Right lobe of liver (tissue), 6 donors: Measurements from ENCODE around the gene RSPH10B2. TPM values are rescaled to one million over a fixed set of nuclear protein-coding genes. Genes with fewer than 3 reads are reported as not detected.
"Not testable (repeated sequence)": the region's sequence is repeated elsewhere in the genome, so short reads cannot be mapped to it uniquely, and the experiment has no call there.

ENCODE experiments used
- ATAC-seq, 4 donors: fragments of 200-7000 bp; cut with Tn5 transposase; one replicate each; pipeline ENCODE4 v1.9.1; 2020; ENCODE audit warnings: mild to moderate bottlenecking in 4 of 4, moderate library complexity in 4 of 4
- DNase-seq, 3 donors: peaks; one replicate each; pipeline ENCODE4 v3.0.0-alpha.2; 2020
- H3K27ac ChIP-seq, 3 donors: fragments of 200-600 bp; one replicate each; pipeline ENCODE4 v1.8.0; 2022
- H3K27me3 ChIP-seq, 2 donors: fragments of 200-600 bp; one replicate each; pipeline ENCODE4 v1.8.0; 2022
- H3K36me3 ChIP-seq, 4 donors: fragments of 200-600 bp; sonication (generic) in 1 of 4; one replicate each; pipeline versions ENCODE4 v1.5.1 to v1.8.0; 2017 to 2022; ENCODE audit warnings: control low read depth in 1 of 4
- H3K4me1 ChIP-seq, 4 donors: fragments of 200-600 bp; sonication (generic) in 1 of 4; one replicate each; pipeline versions ENCODE4 v1.5.1 to v1.8.0; 2017 to 2022; ENCODE audit warnings: control low read depth in 1 of 4
- H3K4me3 ChIP-seq, 3 donors: fragments of 200-600 bp; one replicate each; pipeline ENCODE4 v1.8.0; 2022
- H3K9me3 ChIP-seq, 4 donors: fragments of 200-600 bp; sonication (generic) in 1 of 4; one replicate each; pipeline versions ENCODE4 v1.5.1 to v1.8.0; 2017 to 2022; ENCODE audit warnings: control low read depth in 1 of 4
- CTCF ChIP-seq, 4 donors: fragments of 200-600 bp in 3 of 4; fragments of 450-650 bp in 1 of 4; IDR thresholded peaks; one replicate each; pipeline versions ENCODE4 v1.5.1 to v1.8.0; 2016 to 2022; ENCODE audit warnings: antibody characterized with exemption in 4 of 4, mild to moderate bottlenecking in 2 of 4
- WGBS: methylation state at CpG from one replicate; pipeline ENCODE4 v1.1.6; 2018; ENCODE audit warnings: low coverage, low lambda C conversion rate; ENCODE audit not compliant: insufficient coverage; ENCODE audit errors: missing lambda C conversion rate; 5-methylcytosine and 5-hydroxymethylcytosine counted together
- intact Hi-C, 2 donors: fragments of 100-400 bp; cut with DNase I; formaldehyde crosslinking; loops; one replicate each; pipeline versions ENCODE4 v1.11.2 to v1.14.1; 2022
- total RNA-seq, 6 experiments: library from RNA; depleted of rRNA in 2 of 6; stranded (reverse); fragments of >200 nt in 2 of 6; fragmentation: NEBNext Ultra II Directional in 3 of 6; extraction: Animal tissue kit (Norgen Biotek cat#: 25700) in 3 of 6; gene quantifications; one replicate each; pipeline versions ENCODE4 v1.1.0 to v1.2.4, GENCODE V29; 2016 to 2023
- donor health status: DM: no; HTN: yes; CAD: no.
- donor health status: DM: no; HTN: no; CAD: no.
- donor health status: DM: no; HTN: no; CAD: no.
- donor health status: DM: no; HTN: yes; CAD: no.
- donor health status: DM: no; HTN: yes; CAD: no.

RSPH10B2 gene
- total RNA-seq, 6 experiments from 2014 or later: 0.09 to 0.22 (median 0.14) TPM; not detected in 2

- intact Hi-C loops, H3K27me3 ChIP-seq, H3K4me1 ChIP-seq, ATAC-seq, DNase-seq, H3K9me3 ChIP-seq, H3K27ac ChIP-seq, H3K4me3 ChIP-seq: not testable (repeated sequence)
- 95% methylated on average over 6 of the region's 7 CpGs for WGBS
- peaks cover 0 to 14% (median 3%) of the 10 kb centered on the region in 4 donors for H3K36me3 ChIP-seq
These were observed 61.6 kb downstream of the RSPH10B2 start for GRCh38 chr7:6815470-6815869.

GRCh38 chr7:6821622-6822021, 67.7 kb downstream of the RSPH10B2 start:
- H3K4me3 ChIP-seq, H3K36me3 ChIP-seq, H3K9me3 ChIP-seq, H3K27ac ChIP-seq, intact Hi-C loops, H3K4me1 ChIP-seq, H3K27me3 ChIP-seq, DNase-seq, ATAC-seq: not testable (repeated sequence)
- WGBS: 92% methylated on average over 6 of the region's 6 CpGs

- H3K4me1 ChIP-seq, intact Hi-C loops, H3K9me3 ChIP-seq, DNase-seq, H3K36me3 ChIP-seq, H3K27me3 ChIP-seq: not testable (repeated sequence)
- peak overlapping the region; percentile 63 to 65 (median 65) for H3K4me3 ChIP-seq
- peak in 3 of 4 donors; percentile 37 to 70 (median 56) for ATAC-seq
- WGBS: 0% methylated on average over 1 of the region's 42 CpGs
- H3K27ac ChIP-seq: peak overlapping the region in 1 of 3 donors; percentile 70
These were observed 71.6 kb downstream of the RSPH10B2 start for GRCh38 chr7:6825236-6826125.

GRCh38 chr7:6826151-6826550, 72.2 kb downstream of the RSPH10B2 start, which contains the start of gene CCZ1B:
TSS of gene CCZ1B (minus strand) at chr7:6826275. CDS start at chr7:6826197, 78 bp downstream.
- peak in 3 of 4 donors; percentile 14 to 28 (median 20) for TF ChIP-seq CTCF (IDR thresholded peaks at IDR 0.05)
- H3K9me3 ChIP-seq, H3K36me3 ChIP-seq, H3K4me1 ChIP-seq, H3K27me3 ChIP-seq, intact Hi-C loops: not testable (repeated sequence)
- peak within 1 kb of the TSS; percentile 35 to 70 (median 52) for H3K27ac ChIP-seq
- ATAC-seq (peak; percentile 99), DNase-seq (peak; percentile 86)
- H3K4me3 ChIP-seq: peak within 1 kb of the TSS; percentile 63 to 65 (median 65)
- under 1% methylated on average over 13 of the region's 35 CpGs for WGBS

GRCh38 chr7:6827180-6827579, 73.3 kb downstream of the RSPH10B2 start:
- H3K9me3 ChIP-seq, ATAC-seq, intact Hi-C loops: not testable (repeated sequence)

GRCh38 chr7:6829616-6830015, 75.7 kb downstream of the RSPH10B2 start:
- ATAC-seq, intact Hi-C loops: not testable (repeated sequence)
- 48% methylated on average over 4 of the region's 5 CpGs for WGBS

More at GRCh38 chr7:6827180-6827579, 73.3 kb downstream of the RSPH10B2 start:
- 80% methylated on average over 1 of the region's 12 CpGs for WGBS
- H3K27ac ChIP-seq, H3K4me3 ChIP-seq, H3K4me1 ChIP-seq, H3K36me3 ChIP-seq, H3K27me3 ChIP-seq, DNase-seq: not testable (repeated sequence)

GRCh38 chr7:6830026-6830425, 76.1 kb downstream of the RSPH10B2 start:
- WGBS: 70% methylated on average over 4 of the region's 6 CpGs
- not testable (repeated sequence) for H3K4me1 ChIP-seq

More at GRCh38 chr7:6829616-6830015, 75.7 kb downstream of the RSPH10B2 start:
- not testable (repeated sequence) for H3K4me3 ChIP-seq, H3K27me3 ChIP-seq, H3K4me1 ChIP-seq, H3K9me3 ChIP-seq, H3K36me3 ChIP-seq, H3K27ac ChIP-seq, DNase-seq

More at GRCh38 chr7:6830026-6830425, 76.1 kb downstream of the RSPH10B2 start:
- H3K4me3 ChIP-seq, H3K27ac ChIP-seq, H3K9me3 ChIP-seq, intact Hi-C loops, ATAC-seq, H3K27me3 ChIP-seq, DNase-seq, H3K36me3 ChIP-seq: not testable (repeated sequence)
